Measurements from ENCODE around the gene TFDP2.
"Not testable (repeated sequence)": the region's sequence is repeated elsewhere in the genome, so short reads cannot be mapped to it uniquely, and the experiment has no call there.

The TFDP2 gene

GRCh38 chr3:142007710-142008399 lies 141.5 kb downstream of the TFDP2 start:
- H4K8ac ChIP-seq (ENCODE audit: low read depth, low read length): no peak overlapping the region
- H3K79me1 ChIP-seq (ENCODE audit: low read depth, low read length): peaks cover 1% of the 10 kb centered on the region
- no peak for DNase-seq (ENCODE audit: low spot score)
- no peak overlapping the region for H2BK12ac ChIP-seq (ENCODE audit: low read length)
- peaks cover 0 to 3% of the 10 kb centered on the region in 2 donors for H3K4me1 ChIP-seq (ENCODE audit: control insufficient read depth in 2 of 2, insufficient read depth in 1 of 2, low read depth in 1 of 2, low read length in 2 of 2)
- no peak overlapping the region for H3K18ac ChIP-seq (ENCODE audit: low read length)
- H3K27ac ChIP-seq (replicated peaks; ENCODE audit: low read length): no peak overlapping the region
- no peak overlapping the region for H3K14ac ChIP-seq (ENCODE audit: low read length)
- H3K23ac ChIP-seq (ENCODE audit: low read depth, low read length, poor library complexity): no peak overlapping the region
- H2AK5ac ChIP-seq (ENCODE audit: low read depth, low read length): no peak overlapping the region
- H3K4me3 ChIP-seq (ENCODE audit: low read length in 2 of 2): no peak overlapping the region
- H4K91ac ChIP-seq (ENCODE audit: low read depth, low read length, poor library complexity): no peak overlapping the region
- H2BK120ac ChIP-seq (ENCODE audit: low read depth, low read length): no peak overlapping the region
- no peak overlapping the region for H3K4me2 ChIP-seq (ENCODE audit: insufficient read depth, low read length, poor library complexity, severe bottlenecking)
- peaks cover 4 to 38% of the 10 kb centered on the region in 2 donors for H3K36me3 ChIP-seq (replicated peaks in 1 of 2; ENCODE audit: control insufficient read depth in 2 of 2, insufficient read depth in 2 of 2, low read length in 2 of 2)
- H3K9me3 ChIP-seq (replicated peaks in 1 of 2; ENCODE audit: control insufficient read depth in 2 of 2, insufficient read depth in 1 of 2, low read depth in 1 of 2, low read length in 2 of 2): peaks cover 0 to 6% of the 10 kb centered on the region in 2 donors
- no peak overlapping the region for H3K4ac ChIP-seq (ENCODE audit: low read length)
- no peak overlapping the region for H3K9ac ChIP-seq (ENCODE audit: low read depth, low read length, poor library complexity)
- no peak overlapping the region for H2BK15ac ChIP-seq (ENCODE audit: low read length)
- H2BK5ac ChIP-seq (ENCODE audit: low read length): no peak overlapping the region
- no peaks in the 10 kb centered on the region for H3K27me3 ChIP-seq (ENCODE audit: control insufficient read depth in 3 of 3, insufficient read depth in 3 of 3, low read depth in 1 of 3, low read length in 3 of 3)
- WGBS, 2 donors (ENCODE audit: extremely low coverage in 2 of 2, insufficient read length in 2 of 2, insufficient replicate concordance in 1 of 2): no CpG with 5 or more reads among the region's 8 CpGs
- H2AFZ ChIP-seq (ENCODE audit: low read length): no peak overlapping the region

DNA sequence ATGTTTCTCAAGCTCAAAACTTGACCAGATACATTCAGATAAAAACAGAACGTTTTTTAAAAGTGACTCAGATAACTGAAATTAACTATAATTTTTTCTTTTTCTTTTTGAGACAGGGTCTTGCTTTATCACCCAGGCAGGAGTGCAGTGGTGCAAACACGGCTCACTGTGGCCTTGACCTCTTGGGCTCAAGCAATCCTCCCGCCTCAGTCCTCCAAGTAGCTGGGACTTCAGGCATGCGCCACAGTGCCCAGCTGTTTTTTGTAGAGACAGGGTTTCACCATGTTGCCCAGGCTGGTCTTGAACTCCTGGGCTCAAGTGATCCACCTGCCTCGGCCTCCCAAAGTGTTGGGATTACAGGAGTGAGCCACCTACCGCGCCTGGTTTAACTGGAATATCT lies 144.4 kb downstream of the TFDP2 start:
- H3K36me3 ChIP-seq (replicated peaks in 1 of 2; ENCODE audit: control insufficient read depth in 2 of 2, insufficient read depth in 2 of 2, low read length in 2 of 2): peaks cover 9 to 52% of the 10 kb centered on the region in 2 donors
- DNase-seq (ENCODE audit: low spot score); H2AFZ ChIP-seq (ENCODE audit: low read length); H2BK5ac ChIP-seq (ENCODE audit: low read length); H2BK15ac ChIP-seq (ENCODE audit: low read length); H2BK120ac ChIP-seq (ENCODE audit: low read depth, low read length); H2BK12ac ChIP-seq (ENCODE audit: low read length); H3K9ac ChIP-seq (ENCODE audit: low read depth, low read length, poor library complexity); H3K4me3 ChIP-seq (ENCODE audit: low read length in 2 of 2); H3K14ac ChIP-seq (ENCODE audit: low read length); H3K79me1 ChIP-seq (ENCODE audit: low read depth, low read length); H2AK5ac ChIP-seq (ENCODE audit: low read depth, low read length); H3K18ac ChIP-seq (ENCODE audit: low read length); H4K91ac ChIP-seq (ENCODE audit: low read depth, low read length, poor library complexity); H3K4ac ChIP-seq (ENCODE audit: low read length); H3K23ac ChIP-seq (ENCODE audit: low read depth, low read length, poor library complexity); H3K9me3 ChIP-seq (replicated peaks in 1 of 2; ENCODE audit: control insufficient read depth in 2 of 2, insufficient read depth in 1 of 2, low read depth in 1 of 2, low read length in 2 of 2); H3K27me3 ChIP-seq (ENCODE audit: control insufficient read depth in 3 of 3, insufficient read depth in 3 of 3, low read depth in 1 of 3, low read length in 3 of 3); H3K4me1 ChIP-seq (ENCODE audit: control insufficient read depth in 2 of 2, insufficient read depth in 1 of 2, low read depth in 1 of 2, low read length in 2 of 2); H4K8ac ChIP-seq (ENCODE audit: low read depth, low read length); H3K4me2 ChIP-seq (ENCODE audit: insufficient read depth, low read length, poor library complexity, severe bottlenecking); H3K27ac ChIP-seq (replicated peaks; ENCODE audit: low read length): not testable (repeated sequence)
- no CpG with 5 or more reads among the region's 7 CpGs for WGBS, 2 donors (ENCODE audit: extremely low coverage in 2 of 2, insufficient read length in 2 of 2, insufficient replicate concordance in 1 of 2)

- H3K27ac ChIP-seq (replicated peaks; ENCODE audit: low read length): no peak overlapping the region
- no peak overlapping the region for H3K9ac ChIP-seq (ENCODE audit: low read depth, low read length, poor library complexity)
- no peak for DNase-seq (ENCODE audit: low spot score)
- H3K23ac ChIP-seq (ENCODE audit: low read depth, low read length, poor library complexity): no peak overlapping the region
- H2BK5ac ChIP-seq (ENCODE audit: low read length): no peak overlapping the region
- H3K4me3 ChIP-seq (ENCODE audit: low read length in 2 of 2): no peak overlapping the region
- H4K91ac ChIP-seq (ENCODE audit: low read depth, low read length, poor library complexity): no peak overlapping the region
- H3K36me3 ChIP-seq (replicated peaks in 1 of 2; ENCODE audit: control insufficient read depth in 2 of 2, insufficient read depth in 2 of 2, low read length in 2 of 2): peaks cover 9 to 53% of the 10 kb centered on the region in 2 donors
- H2BK12ac ChIP-seq (ENCODE audit: low read length): no peak overlapping the region
- no peak overlapping the region for H4K8ac ChIP-seq (ENCODE audit: low read depth, low read length)
- no peak overlapping the region for H3K4ac ChIP-seq (ENCODE audit: low read length)
- no peak overlapping the region for H3K14ac ChIP-seq (ENCODE audit: low read length)
- H3K4me2 ChIP-seq (ENCODE audit: insufficient read depth, low read length, poor library complexity, severe bottlenecking): no peak overlapping the region
- H3K27me3 ChIP-seq (ENCODE audit: control insufficient read depth in 3 of 3, insufficient read depth in 3 of 3, low read depth in 1 of 3, low read length in 3 of 3): no peaks in the 10 kb centered on the region
- H3K79me1 ChIP-seq (ENCODE audit: low read depth, low read length): no peaks in the 10 kb centered on the region
- H3K9me3 ChIP-seq (replicated peaks in 1 of 2; ENCODE audit: control insufficient read depth in 2 of 2, insufficient read depth in 1 of 2, low read depth in 1 of 2, low read length in 2 of 2): peaks cover 0 to 8% of the 10 kb centered on the region in 2 donors
- H3K18ac ChIP-seq (ENCODE audit: low read length): no peak overlapping the region
- peaks cover 0 to 3% of the 10 kb centered on the region in 2 donors for H3K4me1 ChIP-seq (ENCODE audit: control insufficient read depth in 2 of 2, insufficient read depth in 1 of 2, low read depth in 1 of 2, low read length in 2 of 2)
- no peak overlapping the region for H2BK15ac ChIP-seq (ENCODE audit: low read length)
- H2AK5ac ChIP-seq (ENCODE audit: low read depth, low read length): no peak overlapping the region
- H2BK120ac ChIP-seq (ENCODE audit: low read depth, low read length): no peak overlapping the region
- H2AFZ ChIP-seq (ENCODE audit: low read length): no peak overlapping the region
Observed at GRCh38 chr3:142004025-142004424, 145.3 kb downstream of the TFDP2 start.

DNA sequence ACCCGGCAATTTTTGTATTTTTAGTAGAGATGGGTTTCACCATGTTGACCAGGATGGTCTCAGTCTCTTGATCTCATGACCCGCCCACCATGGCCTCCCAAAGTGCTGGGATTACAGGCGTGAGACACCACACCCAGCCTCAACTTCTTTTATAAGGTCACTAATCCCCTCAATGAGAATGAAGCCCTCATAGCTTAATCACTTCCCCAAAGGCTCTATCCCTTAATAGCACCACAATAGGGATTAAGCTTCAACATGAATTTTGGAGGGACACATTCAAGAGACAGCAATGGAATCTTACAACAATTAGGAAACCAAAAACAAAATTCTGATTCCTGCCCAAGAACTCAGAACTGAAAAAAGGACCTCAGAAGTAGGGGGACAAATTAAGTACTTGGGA lies 146.1 kb downstream of the TFDP2 start:
- Histone ChIP-seq H3K4me1 (ENCODE audit: control insufficient read depth in 2 of 2, insufficient read depth in 1 of 2, low read depth in 1 of 2, low read length in 2 of 2) (peaks cover 0 to 3% of the 10 kb centered on the region in 2 donors), H3K9ac (ENCODE audit: low read depth, low read length, poor library complexity) (no peak overlapping the region), H3K27ac (replicated peaks; ENCODE audit: low read length) (no peak overlapping the region), H3K79me1 (ENCODE audit: low read depth, low read length) (no peaks in the 10 kb centered on the region), H3K4me3 (ENCODE audit: low read length in 2 of 2) (no peak overlapping the region), H2AFZ (ENCODE audit: low read length) (no peak overlapping the region), H3K9me3 (replicated peaks in 1 of 2; ENCODE audit: control insufficient read depth in 2 of 2, insufficient read depth in 1 of 2, low read depth in 1 of 2, low read length in 2 of 2) (peaks cover 0 to 8% of the 10 kb centered on the region in 2 donors), H4K8ac (ENCODE audit: low read depth, low read length) (no peak overlapping the region), H2BK120ac (ENCODE audit: low read depth, low read length) (no peak overlapping the region), H3K4ac (ENCODE audit: low read length) (no peak overlapping the region), H2BK15ac (ENCODE audit: low read length) (no peak overlapping the region), H3K18ac (ENCODE audit: low read length) (no peak overlapping the region), H3K27me3 (ENCODE audit: control insufficient read depth in 3 of 3, insufficient read depth in 3 of 3, low read depth in 1 of 3, low read length in 3 of 3) (no peaks in the 10 kb centered on the region), H3K36me3 (replicated peaks in 1 of 2; ENCODE audit: control insufficient read depth in 2 of 2, insufficient read depth in 2 of 2, low read length in 2 of 2) (peaks cover 9 to 56% of the 10 kb centered on the region in 2 donors), H2BK12ac (ENCODE audit: low read length) (no peak overlapping the region), H4K91ac (ENCODE audit: low read depth, low read length, poor library complexity) (no peak overlapping the region), H2BK5ac (ENCODE audit: low read length) (no peak overlapping the region), H3K4me2 (ENCODE audit: insufficient read depth, low read length, poor library complexity, severe bottlenecking) (no peak overlapping the region), H3K23ac (ENCODE audit: low read depth, low read length, poor library complexity) (no peak overlapping the region), H3K14ac (ENCODE audit: low read length) (no peak overlapping the region), H2AK5ac (ENCODE audit: low read depth, low read length) (no peak overlapping the region)
- WGBS, 2 donors (ENCODE audit: extremely low coverage in 2 of 2, insufficient read length in 2 of 2, insufficient replicate concordance in 1 of 2): no CpG with 5 or more reads among the region's 3 CpGs
- no peak for DNase-seq (ENCODE audit: low spot score)
